GM19043 (cell line): Measurements from ENCODE around the gene GRM5.
"Not testable (repeated sequence)": the region's sequence is repeated elsewhere in the genome, so short reads cannot be mapped to it uniquely, and the experiment has no call there.

Experiments used
- ATAC-seq: cut with Tn5 transposase; IDR thresholded peaks from one replicate; pipeline ENCODE4 v1.9.1; 2021; ENCODE audit warnings: low read depth; ENCODE audit not compliant: unreplicated experiment

GRM5 gene

DNA sequence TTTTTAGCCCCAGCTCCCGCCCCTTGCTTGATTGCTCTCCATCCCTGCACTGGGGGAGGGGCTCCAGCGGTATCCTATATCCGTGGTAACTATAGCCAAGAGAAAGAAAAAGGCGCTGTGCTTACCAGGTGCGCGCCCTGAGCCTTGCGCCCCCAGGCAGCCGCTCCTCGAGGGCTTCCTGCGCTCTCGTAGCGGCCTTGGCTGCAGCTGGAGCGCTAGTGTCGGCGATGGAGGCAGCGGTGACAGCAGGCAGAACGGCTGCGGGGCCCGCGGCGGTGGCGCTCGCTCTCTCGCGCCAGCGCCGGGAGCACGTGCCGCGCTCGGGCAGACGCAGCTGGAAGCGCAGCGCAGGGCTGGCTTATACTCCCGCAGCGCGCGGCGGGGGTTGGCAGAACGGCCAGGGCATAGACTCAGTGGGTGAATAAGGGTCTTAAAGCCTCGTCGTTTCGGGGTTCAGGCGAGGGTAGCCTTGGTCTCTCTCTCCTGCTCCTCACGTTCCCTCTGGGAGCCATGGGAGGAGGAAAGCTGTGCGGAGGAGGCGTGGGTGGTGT, at the start of gene GRM5:
Gene GRM5, minus strand, starts transcription at position 332 of the 551 bp plus-strand sequence. CDS start 18,110 bp downstream, outside the sequence.
- not testable (repeated sequence) for ATAC-seq

DNA sequence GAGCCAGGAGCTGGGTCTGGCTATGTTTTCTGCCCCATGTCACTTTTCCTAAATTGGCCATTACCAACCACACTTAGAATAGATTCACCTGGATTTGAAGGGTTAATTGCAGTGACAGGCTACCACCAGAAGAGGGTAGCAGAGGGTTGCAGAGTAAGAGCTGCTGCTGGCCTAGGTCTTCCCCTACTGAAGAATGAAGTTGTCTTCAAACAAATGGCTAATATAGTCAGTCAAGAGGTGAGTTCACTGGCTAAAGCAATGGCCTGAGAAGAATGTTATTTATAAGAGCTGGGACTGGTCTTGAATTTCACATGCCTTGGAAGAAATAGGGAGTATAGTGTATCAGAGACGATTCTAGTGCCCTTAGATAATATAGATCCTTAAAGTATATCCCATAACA, 32.2 kb upstream of the GRM5 start:
- ATAC-seq, result peak; percentile 87

DNA sequence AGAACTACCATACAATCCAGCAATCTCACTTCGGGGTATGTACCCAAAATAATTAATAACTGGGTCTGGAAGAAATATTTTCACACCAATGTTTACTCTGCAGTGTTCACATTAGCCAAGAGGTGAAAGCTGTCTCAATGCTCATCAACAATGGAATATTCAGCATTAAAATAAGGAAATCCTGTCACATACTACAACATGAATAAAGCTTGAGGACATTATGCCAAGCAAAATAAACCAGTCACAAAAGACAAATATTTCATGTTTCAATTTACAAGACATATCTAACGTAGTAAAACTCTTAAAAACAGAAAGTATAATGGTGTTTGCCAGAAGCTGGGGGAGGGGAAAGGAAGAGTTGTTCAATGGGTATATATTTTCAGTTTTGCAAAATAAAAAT, 28.0 kb upstream of the GRM5 start:
- not testable (repeated sequence) for ATAC-seq

DNA sequence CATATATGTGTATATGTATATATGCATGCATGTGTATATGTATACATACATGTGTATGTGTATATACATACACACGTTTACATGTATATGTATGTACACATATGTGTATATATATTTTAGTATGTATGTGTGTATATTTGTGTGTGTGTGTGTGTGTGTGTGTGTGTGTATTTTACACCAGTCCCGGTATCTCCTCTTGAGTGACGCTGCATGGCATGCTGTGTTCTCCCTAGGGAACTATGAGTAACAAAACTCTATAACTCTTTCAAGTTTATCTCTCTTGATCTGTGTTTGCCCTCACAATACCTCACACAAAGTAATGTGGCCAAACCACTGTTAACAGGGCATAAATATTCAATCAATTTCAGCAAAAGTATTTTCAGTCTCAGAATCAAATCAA, 19.2 kb upstream of the GRM5 start:
- not testable (repeated sequence) for ATAC-seq

DNA sequence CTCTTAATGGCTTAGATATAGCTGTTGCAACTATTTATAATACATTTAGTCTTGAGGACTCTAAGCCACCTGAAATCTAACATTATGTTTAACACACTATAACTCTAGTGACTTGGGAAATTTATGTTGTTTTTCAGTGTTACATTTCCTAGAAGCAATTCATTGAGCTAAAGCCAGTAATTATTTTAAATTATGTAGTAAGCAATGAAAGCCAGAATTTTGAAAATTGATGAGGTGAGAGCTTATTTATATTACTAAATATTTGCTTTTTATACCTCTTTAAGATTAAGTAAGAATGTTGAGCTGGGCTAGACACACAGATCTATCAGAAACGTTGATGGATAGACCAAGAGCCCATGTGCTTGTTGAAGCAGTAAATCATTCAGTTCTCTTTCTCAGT, 5.1 kb upstream of the GRM5 start:
- ATAC-seq, result not testable (repeated sequence)

DNA sequence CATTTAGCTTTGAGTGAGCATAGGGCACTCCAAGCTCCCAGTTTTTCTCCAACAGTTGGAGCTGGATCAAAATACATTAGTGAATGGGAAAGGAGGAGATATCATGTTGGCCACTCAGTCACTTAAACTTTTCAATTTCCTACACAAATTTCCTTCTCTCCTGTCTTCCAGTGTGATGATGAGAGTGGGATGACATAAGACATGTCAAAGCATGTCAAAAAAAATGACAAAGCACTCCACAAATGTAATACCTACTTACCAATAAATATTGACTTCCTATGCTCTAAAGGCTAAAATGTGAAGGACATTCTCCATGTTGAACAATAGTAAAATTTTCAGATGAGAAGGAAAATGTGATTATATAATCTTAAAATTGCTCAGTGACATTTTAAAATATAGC, 1.5 kb upstream of the GRM5 start:
- no peak for ATAC-seq

DNA sequence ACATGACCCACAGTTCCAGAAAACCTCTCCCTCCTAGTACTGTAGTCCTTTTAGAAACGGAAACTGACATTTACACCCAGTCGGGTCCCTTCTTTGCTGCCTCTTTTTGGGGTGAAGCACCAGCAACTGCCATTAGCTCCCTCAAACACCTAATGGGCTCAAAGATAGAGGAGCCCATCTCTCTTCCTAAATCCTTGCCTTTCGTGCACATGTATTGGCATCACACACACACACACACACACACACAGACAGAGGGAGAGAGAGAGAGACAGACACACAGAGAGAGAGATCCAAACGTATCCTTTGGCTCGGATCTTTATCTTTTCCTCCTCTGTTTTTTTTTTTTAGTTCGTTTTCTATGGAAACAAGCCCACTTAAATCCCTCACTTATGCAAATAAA, 716 bp downstream of the GRM5 start:
- ATAC-seq, result no peak

DNA sequence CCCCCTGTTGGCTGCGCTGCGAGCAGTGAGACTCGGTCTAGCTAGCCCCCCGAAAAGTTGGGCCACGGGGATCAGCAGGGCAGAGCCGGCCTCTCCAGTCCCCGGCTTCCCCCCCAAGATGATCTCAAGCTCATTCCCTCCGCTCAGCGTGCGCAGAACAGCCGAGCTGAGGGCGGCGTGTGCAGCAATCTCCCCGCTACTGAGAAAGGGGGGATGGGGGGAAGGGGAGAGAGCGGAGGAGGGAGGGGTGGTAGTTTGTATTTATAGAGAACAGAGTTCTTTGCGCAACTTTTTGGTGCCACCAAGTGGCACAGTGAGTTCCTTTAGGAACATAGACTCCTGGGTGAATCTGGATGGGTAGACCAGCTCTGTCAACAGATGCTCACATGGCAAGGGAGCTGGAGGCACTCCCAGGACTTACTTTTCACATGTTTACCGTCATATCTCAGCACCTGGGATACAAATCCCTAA, 2.3 kb downstream of the GRM5 start:
- not testable (repeated sequence) for ATAC-seq

DNA sequence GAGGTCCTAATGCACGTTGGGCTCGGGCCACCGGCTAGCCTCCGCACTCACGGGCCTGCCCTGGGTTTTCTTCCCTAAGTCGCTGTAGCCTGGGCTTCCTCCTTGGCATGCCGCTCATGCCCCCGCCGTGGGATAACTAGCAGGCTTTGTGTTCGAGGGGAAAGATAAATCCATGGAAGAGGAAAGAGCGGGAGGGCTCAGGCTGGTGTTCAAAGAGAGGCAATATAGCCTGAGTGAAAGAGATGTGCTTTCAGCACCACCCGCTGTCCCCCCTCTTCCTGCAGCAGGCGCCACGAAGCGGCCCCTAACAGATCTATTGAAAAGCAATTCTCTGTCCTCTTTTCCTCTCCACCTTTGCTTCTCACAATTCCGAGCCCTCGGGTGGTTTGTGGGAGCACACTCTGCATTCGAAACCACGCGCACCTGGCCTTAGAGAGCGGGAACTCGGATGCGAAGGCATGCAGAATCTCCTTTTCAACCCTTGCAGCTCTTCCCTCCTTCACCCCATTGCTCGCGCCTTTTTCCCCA, 2.9 kb downstream of the GRM5 start:
- not testable (repeated sequence) for ATAC-seq

DNA sequence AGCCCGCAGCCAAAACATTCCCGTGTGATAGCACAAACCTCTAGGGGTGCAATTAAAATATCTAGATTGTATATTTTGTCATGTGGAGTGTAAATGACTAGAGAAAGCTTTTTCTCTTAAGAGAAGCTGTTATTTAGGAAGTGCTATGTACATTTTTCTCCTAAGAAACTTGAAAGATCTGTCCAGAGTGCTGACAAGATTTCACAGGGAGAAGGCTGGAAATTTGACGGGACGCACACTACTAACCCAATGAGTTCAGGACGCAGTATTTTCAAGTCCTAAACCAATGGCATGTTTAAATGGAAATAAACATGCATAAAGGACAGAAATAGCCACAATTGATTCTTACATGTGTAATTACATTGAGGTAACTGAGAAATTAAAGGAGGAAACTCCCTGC, 3.9 kb downstream of the GRM5 start:
- not testable (repeated sequence) for ATAC-seq

DNA sequence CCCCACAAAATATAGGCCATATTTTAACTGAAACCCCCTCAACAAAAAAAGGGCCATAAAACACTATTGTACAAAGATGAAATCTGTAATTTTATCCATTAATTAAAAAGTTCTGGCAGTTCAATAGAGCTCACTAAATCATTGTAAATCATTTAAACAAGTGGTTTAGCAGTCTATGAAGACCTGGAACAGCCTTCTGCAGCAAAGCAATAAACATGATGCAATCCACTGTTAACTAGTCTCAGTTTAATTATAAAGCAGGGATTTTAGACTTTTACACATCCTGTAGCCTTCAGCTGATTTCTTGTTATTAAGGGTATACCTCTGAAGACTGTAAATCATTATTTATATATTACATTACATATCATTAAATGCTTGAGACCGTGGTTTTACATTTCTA, 8.4 kb downstream of the GRM5 start:
- ATAC-seq, result not testable (repeated sequence)

DNA sequence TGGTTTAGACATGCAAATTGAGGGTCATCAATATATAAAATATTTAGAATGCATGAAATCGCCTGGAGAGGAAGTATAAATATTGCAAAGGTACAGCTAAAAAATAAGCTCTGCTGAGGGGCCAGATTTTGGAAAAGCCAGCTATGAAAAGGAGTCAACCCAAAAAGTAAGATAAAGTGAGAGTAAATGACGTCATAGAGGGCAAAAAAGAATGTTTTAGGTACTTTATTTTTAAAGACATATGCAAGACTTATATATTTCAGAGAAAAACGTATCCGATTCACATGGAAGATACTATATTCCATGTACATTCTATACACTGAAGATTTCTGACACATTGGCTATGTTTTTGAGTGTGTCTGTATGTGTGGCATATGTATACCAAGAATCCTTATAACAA, 13.6 kb downstream of the GRM5 start:
- ATAC-seq, result no peak

DNA sequence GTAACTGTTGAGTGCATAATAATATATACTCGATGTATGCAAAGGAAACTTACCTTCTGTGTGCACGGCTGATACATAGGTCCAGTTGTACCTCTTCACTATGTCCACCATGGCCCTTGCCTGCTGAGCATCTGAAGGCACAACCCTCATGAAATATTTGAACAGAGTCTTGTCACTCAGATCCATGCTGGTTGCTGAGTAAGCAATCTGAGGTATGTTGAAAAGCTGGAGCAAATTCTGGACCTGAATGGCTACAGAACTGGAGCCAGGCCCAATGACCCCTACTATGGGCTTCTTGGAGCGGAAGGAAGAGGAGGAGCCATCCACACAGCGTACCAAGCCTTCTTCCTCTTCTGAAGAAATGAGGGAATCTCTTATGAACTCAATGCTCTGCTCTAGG, 18.6 kb downstream of the GRM5 start:
- not testable (repeated sequence) for ATAC-seq

DNA sequence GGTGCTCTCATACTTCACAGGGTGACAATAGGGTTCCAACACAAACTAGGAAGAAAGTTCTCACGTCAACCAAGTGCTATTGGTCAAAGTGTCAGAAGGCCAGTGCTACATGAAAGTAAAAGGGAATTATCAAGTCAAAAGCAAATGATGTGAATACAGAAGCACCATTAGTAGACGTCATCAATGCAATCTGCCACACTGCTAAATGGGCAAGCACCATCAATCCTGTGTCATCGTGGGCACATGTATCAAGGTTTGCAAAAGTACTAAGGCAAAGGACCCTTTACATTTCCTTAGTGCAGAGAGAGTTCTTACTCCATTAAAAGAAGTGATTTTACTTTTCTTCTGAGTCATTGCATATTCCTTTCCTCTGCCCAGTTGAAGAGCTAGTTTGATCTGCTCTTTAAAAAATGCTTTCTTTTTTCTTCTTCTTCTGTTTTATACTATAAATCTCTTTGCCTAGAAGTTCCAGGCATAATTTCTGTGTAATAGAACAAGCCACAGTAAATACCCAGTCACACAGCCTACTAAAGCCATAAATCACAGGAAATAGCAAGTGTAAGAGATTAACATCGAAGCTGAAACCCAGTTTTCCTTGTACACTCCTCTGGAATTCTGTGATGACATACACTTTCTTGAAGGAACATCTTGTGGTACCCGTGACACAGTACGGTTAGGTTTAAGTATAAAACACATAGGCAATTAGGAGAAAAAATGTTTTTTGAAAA, 21.8 kb downstream of the GRM5 start:
- not testable (repeated sequence) for ATAC-seq

DNA sequence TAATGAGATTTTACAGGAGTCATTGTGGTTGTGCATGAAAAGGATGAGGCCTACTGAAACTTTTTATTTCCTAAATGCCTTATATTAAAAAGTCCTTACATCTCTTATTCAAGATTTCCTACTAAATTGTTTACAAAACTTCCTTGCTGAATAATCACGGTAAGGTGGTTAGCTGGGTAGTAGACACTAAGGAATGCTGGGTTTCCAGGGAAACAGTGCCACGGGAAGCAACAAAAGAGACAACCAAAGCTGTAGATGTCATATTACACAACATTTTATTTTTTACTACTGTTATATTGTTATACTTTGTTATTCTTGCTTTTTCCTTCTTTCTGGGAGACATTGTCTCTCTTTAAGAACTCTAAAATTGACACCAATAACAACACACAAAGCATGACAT, 36.1 kb downstream of the GRM5 start:
- ATAC-seq, result not testable (repeated sequence)

DNA sequence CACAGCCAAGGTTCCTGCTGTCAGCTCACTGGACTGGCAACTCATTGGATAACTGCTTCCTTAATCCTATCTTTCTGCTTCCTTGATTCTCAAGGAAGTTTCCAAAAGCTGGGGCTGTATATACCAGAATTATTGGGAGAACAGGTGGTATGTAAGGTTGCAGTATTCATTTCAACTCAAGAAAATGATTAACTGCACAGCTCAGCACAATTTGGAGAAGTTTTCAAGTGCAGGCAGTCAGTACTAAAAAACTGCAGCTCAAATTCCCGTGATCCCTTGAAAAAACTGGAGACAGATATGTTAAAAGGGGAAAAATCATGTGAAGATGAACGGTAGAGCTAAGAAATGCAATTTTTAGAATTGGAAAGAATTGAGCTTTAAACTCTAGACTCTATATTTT, 44.4 kb downstream of the GRM5 start:
- no peak for ATAC-seq

DNA sequence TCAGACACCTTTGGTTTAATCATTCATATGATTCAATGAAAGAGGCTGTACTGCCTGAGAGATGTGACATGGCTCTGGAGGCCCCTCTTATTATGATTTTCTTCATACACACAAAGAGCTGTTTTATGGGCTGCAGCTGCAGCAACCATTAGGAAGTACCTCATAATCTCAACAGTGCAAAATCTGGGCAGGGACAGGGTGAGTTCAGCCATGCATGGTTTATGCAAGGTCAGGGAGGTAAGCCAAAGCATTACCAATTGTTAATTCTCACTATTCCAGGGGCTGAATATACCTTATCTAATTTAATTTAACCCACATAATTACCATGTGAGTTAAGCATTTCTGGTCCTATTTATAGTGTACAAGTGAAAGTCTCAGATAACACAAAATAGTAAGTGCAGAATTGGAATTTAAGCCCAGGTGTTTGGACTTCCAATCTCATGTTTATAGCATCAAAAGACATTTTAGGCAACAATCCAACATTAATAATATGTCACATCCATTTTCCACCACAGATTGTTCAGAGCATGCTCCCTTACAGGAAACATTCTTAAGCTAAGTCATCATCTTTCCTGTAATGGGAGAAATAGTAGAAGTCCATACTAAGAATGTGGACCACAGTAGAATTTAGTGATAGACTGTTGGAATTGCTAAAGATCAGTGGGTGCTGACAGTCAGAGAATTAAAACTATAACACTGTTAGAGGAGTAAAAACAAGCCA, 45.8 kb downstream of the GRM5 start:
- ATAC-seq, result not testable (repeated sequence)

DNA sequence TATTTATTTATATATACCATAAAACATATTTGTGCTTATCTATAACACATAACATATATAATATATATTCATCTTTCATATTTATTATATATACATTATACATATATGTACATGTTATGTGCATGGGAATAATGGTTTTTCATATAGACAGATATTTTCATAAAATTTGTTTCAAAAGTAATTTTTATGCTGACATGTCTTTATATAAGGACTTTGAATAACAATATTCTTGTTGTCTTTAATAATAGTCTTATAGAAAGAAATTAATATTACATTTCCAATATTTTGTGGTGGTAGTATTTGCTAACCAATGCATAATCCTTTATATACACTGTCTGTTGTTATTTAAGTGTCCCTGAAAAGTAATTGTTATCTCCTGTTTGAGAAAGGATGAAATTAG, 49.6 kb downstream of the GRM5 start:
- ATAC-seq, result no peak

DNA sequence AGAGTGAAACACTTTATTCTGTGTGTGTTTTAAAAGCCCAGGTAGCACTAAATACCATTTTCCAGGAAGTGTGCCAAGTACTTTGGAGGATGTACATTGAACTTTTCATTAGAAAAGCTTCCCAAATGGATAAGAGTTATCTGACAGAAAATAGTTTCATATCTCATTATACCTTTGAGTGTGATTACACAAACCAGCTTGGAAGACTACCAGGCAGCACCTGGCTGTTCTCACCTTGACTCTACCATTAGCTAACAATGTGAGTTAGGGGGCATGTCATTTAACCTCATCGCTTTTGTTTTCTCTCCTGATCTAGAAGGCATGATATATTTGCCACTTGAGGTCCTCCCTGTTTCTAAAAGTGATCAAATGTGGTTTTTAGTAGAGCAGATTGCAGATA, 50.2 kb downstream of the GRM5 start:
- ATAC-seq, result no peak

DNA sequence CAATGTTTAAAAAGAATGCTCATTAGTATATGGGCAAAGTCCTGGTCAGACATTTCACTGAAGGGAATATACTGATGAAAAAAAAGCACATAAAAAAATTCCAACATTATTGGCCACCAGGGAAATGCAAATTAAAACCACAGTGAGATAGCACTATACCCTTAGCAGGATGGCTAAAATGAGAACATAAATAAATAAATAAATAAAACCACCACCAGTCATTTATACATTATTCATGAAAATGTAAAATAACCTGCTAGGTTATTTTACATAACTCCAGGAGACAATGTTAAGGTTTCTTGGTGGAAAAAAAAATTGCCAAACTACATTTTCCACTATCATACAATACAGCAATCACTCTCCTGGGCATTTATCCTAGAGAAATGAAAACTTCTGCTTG, 64.9 kb downstream of the GRM5 start:
- not testable (repeated sequence) for ATAC-seq

DNA sequence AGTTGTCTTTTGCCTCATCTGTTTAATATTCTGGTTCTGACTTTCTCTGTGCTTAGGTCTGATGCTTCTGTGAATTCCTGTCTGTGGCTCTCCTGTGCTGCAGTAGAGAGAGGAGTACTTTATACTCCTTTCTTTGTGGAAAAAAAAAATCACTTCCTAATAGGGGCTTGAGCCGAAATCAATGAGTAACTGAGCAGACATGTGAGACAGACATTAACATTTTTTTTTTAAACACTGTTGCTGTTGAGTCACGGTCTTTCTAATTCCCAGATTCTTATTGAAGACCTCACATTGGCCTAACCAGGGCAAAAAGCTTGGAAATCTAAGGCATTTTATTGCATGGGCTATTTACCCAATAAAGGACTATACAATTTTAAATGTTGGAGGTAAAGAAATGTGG, 86.1 kb downstream of the GRM5 start:
- ATAC-seq, result no peak
